Stimulated activated CD4-positive, alpha-beta T cell treated with anti-CD3 and anti-CD28 coated beads, Interleukin-12 subunit alpha, Interleukin-12 subunit beta, amount 100 ng/mL, for 24 hours (primary cell): ENCODE data around the gene UBD.

Experiments
- DNase-seq, 2 experiments: peaks; one replicate each; pipeline ENCODE4 v3.0.0-alpha.2; 2020; ENCODE audit warnings: low read depth in 2 of 2

The UBD gene

GRCh38 chr6:29559524-29560287 lies at the start of gene UBD:
TSS of gene UBD (minus strand) at chr6:29559732. CDS start at chr6:29559701, 31 bp downstream.
- no peak for DNase-seq

GRCh38 chr6:29608131-29608530 lies 48.6 kb upstream of the UBD start:
- no peak for DNase-seq

DNA sequence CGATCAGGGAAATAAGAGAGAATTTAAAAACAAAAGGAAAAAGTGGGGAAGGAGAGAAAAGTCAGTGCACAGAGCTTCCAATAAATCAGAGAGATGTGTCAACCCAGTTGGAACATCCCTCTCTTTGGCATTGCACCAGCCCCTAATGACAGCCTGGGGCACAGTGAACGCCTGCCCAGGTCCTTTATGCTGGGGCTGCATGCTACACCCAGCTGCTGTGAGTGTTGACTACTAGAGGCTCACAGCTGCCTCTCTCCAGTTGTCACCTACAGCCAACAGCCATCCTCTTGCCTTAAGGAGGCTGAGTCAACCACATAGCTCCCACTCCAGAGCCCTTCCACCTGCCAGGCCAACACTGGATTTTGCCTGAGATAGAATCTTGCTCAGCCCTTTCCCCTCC lies 44.4 kb upstream of the UBD start:
- no peak for DNase-seq

DNA sequence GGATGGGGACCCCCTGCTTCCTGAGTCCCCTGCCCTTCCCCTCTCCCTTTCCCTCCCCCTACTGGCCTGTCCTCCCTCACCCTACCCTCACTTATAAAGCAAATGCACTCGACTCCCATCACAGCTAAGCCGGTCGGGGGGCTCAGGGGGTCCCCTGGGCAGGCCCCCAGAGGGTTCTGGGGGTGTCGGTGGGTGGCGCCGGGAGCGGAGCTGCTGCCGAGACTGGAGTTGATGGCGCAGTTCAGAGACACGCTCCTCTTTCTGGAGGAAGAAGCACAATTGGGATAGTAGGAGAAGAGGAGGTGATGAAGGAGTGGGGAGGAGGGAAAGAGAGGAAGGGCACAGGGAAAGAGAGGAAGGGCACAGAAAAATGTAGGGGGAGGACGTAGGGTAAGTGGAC lies 43.9 kb upstream of the UBD start:
- DNase-seq: no peak

- no peak for DNase-seq
Observed at GRCh38 chr6:29602564-29603361, 43.2 kb upstream of the UBD start.

GRCh38 chr6:29598172-29598747 lies 38.7 kb upstream of the UBD start:
- no peak for DNase-seq

DNA sequence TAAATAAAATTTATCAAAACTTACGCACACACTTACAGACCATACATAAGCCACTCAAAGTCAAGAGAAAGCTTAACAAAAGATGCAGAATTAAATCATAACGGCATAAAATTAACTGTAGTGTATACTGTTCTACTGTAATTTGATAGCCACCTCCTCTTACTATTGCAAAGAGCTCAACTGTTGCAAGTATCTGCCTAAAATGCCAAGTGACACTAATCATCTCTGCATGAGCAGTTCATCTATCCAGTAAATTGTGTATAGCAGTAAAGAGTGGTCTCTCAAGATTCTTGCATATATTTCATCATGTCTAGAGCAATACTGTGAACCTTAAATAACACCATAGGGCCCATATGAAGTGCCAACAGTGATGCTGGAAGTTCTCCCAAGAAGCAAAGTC lies 37.7 kb upstream of the UBD start:
- no peak for DNase-seq

- no peak for DNase-seq
Observed at GRCh38 chr6:29596381-29596900, 36.9 kb upstream of the UBD start.

DNA sequence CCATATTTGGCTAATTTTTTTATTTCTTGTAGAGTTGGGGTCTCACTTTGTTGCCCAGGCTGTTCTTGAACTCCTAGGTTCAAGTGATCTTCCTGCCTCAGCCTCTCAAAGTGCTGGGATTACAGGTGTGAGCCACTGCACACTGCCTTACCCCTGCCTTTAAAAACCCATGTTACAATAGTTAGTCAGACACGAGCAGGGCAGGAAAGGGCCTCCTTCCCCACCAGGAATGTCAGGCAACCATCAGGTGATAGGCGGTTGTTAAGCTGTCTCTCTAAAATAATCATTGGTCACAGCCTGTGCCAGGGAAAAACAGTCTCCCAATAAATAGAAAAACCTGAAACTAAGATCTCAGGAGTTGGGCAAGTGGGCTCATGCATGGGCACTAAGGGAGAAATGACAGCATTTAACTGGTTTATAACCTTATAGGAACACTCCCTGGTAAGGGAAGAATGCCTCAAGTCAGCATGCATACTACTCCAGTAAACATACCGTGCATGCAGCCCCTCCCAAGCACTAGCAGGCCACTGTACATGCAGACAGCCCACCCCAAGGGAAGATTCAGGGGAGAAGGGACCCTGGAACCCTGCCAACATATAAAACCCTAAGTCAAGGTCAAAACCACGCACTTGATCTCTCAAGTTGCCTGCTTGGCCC lies 33.8 kb upstream of the UBD start:
- DNase-seq: no peak

GRCh38 chr6:29591677-29592076 lies 32.1 kb upstream of the UBD start:
- DNase-seq: no peak

DNA sequence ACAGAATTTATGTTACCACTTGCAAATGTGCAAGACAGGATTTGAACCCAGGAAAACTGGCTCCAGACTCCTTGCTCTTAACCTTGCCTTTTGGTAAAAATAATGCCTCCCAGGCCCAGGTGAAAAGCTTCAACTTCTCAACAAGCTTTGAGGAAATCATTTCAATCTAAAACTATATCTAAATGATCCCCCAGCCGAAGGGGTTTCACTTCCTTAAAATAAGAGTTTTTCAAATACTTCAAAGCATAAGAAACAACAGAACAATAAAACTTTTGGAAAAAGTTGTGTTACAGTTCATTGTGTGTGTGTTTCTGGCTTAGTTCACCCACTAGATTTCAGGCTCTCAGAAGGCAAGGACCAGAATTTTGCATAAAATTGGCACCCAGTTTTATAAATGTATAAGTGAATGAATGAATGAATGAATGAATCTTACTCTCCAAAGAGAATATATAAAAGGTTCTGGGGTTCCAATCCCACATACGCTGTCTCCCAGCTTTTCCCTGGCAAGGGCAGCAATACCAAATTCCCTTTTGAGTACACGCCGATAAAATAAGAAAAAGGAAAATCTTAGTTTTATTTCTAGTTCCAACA lies 30.8 kb upstream of the UBD start:
- DNase-seq: no peak

- DNase-seq: peak; percentile 15 to 53
Observed at GRCh38 chr6:29589423-29590048, 30.0 kb upstream of the UBD start.

- no peak for DNase-seq
Observed at GRCh38 chr6:29584821-29585220, 25.3 kb upstream of the UBD start, which contains the start of gene OR2H2. TSS of gene OR2H2 (plus strand) at chr6:29585121. CDS start at chr6:29587945, 2,824 bp downstream.

- no peak for DNase-seq
Observed at GRCh38 chr6:29577544-29577943, 18.0 kb upstream of the UBD start.

DNA sequence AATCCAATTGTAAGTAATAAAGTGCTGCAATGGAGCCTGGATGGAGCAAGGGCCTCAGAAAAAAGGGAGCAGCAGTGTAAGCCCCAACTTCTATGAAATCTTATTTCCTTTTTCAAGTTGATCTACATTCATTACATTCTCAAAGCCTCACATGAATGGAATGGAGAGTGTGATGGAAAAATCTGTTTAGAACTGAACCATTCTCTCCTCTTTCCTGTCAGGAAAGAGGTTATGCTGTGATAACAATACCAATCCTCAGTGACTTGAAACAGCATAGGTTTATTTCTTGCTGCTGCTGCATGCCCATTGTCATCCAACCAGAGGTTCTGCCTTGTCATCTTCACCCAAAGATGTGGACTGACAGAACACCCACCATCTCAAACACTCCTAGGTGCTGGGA lies 16.5 kb upstream of the UBD start:
- no peak for DNase-seq

DNA sequence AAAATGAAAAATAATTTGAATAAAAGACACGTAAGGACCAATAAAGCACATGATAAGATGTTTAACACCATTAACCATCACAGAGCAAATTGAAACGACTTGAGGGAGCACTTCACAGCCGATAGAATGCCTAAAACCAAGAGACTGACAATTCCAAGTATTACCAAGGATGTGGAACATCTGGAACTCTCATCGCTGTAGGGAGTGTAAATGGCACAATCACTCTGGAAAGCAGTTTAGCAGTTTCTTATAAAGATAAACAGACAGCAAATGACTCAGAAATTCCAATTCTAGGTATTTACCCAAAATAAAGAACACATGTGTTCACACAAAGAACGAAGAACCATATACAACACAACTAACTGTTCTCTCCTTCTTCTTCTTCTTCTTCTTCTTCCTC lies 8.5 kb upstream of the UBD start:
- DNase-seq: no peak

GRCh38 chr6:29567541-29567940 lies 8.0 kb upstream of the UBD start:
- no peak for DNase-seq

DNA sequence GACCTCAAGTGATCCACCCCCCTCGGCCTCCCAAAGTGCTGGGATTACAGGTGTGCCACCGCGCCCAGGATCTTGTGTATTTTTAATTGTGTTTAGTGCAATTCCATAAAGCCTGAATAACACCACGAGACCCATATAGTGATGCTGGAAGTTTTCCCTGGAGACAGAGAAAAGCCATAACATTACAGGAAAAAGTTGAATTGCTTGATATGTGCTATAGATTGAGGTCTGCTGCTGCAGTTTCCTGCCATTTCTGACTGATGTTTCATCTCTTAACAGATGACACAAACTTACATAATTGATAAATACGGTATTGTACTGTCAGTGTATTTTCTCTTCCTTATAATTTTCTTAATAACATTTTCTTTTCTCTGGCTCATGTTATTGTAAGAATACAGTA lies 7.3 kb upstream of the UBD start:
- no peak for DNase-seq

- no peak for DNase-seq
Observed at GRCh38 chr6:29564875-29565274, 5.3 kb upstream of the UBD start.

GRCh38 chr6:29563435-29563965 lies 4.0 kb upstream of the UBD start:
- no peak for DNase-seq
